Uterus (tissue), 4 donors: ENCODE measurements around the gene GRM1. TPM values are rescaled to one million over a fixed set of nuclear protein-coding genes. Genes with fewer than 3 reads are reported as not detected.

Experiments used
- DNase-seq, 2 donors: peaks; one replicate each; pipeline ENCODE4 v3.0.0-alpha.2; 2019 to 2020
- H3K27ac ChIP-seq, 2 donors: fragments of 200-600 bp; sonication (generic); 1 replicate in 1 of 2; 2 replicates in 1 of 2; pipeline ENCODE4 v1.5.1; 2016 to 2018
- H3K27me3 ChIP-seq, 2 donors: fragments of 200-600 bp; sonication (generic); one replicate each; pipeline ENCODE4 v1.5.1; 2018 to 2019; ENCODE audit warnings: control low read depth in 1 of 2
- H3K36me3 ChIP-seq, 2 donors: fragments of 200-600 bp; sonication (generic); one replicate each; pipeline ENCODE4 v1.5.1; 2019; ENCODE audit warnings: control low read depth in 1 of 2
- H3K4me1 ChIP-seq, 2 donors: fragments of 200-600 bp; sonication (generic); one replicate each; pipeline ENCODE4 v1.5.1; 2018 to 2019; ENCODE audit warnings: control low read depth in 1 of 2
- H3K4me3 ChIP-seq, 2 donors: fragments of 200-600 bp; sonication (generic); 1 replicate in 1 of 2; 2 replicates in 1 of 2; pipeline ENCODE4 v1.5.1; 2018 to 2019; ENCODE audit warnings: mild to moderate bottlenecking in 1 of 2
- H3K9me3 ChIP-seq, 2 donors: fragments of 200-600 bp; sonication (generic); one replicate each; pipeline ENCODE4 v1.5.1; 2019; ENCODE audit warnings: control low read depth in 1 of 2
- POLR2A ChIP-seq, 2 donors: fragments of 450-650 bp; IDR thresholded peaks; one replicate each; pipeline ENCODE4 v1.6.1; 2016; ENCODE audit warnings: antibody characterized with exemption in 2 of 2, mild to moderate bottlenecking in 1 of 2, moderate library complexity in 1 of 2
- intact Hi-C: fragments of 100-400 bp; cut with DNase I; formaldehyde crosslinking; loops from one replicate; pipeline ENCODE4 v1.15.1; 2023; ENCODE audit warnings: low total_unique reads
- total RNA-seq, 4 donors: library from RNA; depleted of rRNA in 3 of 4; stranded (reverse); fragments of >200 nt in 3 of 4; gene quantifications; one replicate each; pipeline versions ENCODE4 v1.1.0 to v1.2.4, GENCODE V29; 2014 to 2023
- TF ChIP-seq, protein P1 (sequence below), 4 experiments: fragments of 200-600 bp in 2 of 4; fragments of 450-650 bp in 2 of 4; sonication (generic) in 2 of 4; IDR thresholded peaks; one replicate each; pipeline ENCODE4 v1.5.1; 2016 to 2019; ENCODE audit warnings: antibody characterized with exemption in 4 of 4, mild to moderate bottlenecking in 2 of 4, moderate library complexity in 1 of 4
- donor health status: DM: yes; HTN: yes; CAD: no.

The GRM1 gene
- total RNA-seq, 4 donors from 2014 or later: 0.07 to 0.12 TPM; not detected in 2

- intact Hi-C loops: no loop called here
- TF ChIP-seq, protein P1, sequence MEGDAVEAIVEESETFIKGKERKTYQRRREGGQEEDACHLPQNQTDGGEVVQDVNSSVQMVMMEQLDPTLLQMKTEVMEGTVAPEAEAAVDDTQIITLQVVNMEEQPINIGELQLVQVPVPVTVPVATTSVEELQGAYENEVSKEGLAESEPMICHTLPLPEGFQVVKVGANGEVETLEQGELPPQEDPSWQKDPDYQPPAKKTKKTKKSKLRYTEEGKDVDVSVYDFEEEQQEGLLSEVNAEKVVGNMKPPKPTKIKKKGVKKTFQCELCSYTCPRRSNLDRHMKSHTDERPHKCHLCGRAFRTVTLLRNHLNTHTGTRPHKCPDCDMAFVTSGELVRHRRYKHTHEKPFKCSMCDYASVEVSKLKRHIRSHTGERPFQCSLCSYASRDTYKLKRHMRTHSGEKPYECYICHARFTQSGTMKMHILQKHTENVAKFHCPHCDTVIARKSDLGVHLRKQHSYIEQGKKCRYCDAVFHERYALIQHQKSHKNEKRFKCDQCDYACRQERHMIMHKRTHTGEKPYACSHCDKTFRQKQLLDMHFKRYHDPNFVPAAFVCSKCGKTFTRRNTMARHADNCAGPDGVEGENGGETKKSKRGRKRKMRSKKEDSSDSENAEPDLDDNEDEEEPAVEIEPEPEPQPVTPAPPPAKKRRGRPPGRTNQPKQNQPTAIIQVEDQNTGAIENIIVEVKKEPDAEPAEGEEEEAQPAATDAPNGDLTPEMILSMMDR (IDR thresholded peaks at IDR 0.05): no peak
- TF ChIP-seq POLR2A (IDR thresholded peaks at IDR 0.05): no peak
- no peak overlapping the region for H3K4me3 ChIP-seq
- H3K27me3 ChIP-seq: no peaks in the 10 kb centered on the region
- no peaks in the 10 kb centered on the region for H3K9me3 ChIP-seq
- no peak for DNase-seq
- H3K27ac ChIP-seq: no peak overlapping the region
- H3K36me3 ChIP-seq: no peaks in the 10 kb centered on the region
- H3K4me1 ChIP-seq: no peaks in the 10 kb centered on the region
These were observed 281.8 kb downstream of the GRM1 start for GRCh38 chr6:146310628-146311027.

DNA sequence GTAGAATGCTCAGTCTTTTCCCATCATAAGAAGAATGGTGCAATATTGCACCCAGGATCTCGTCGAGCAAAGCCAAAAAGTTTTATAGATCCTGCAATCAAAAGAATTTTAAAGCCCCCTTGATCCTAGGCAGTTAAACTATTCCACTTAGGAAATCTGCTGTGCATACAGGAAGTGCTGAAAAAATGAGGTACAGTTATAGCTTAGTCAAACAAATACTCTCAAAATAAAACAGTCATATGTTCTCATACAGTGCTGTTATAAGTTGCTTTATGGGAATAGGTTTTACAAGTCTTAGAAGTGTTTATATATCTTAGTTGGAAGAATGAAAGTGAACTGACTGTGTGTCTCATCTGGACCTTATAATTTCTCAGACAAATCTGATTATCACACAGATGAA, 282.2 kb downstream of the GRM1 start:
- H3K27me3 ChIP-seq: no peaks in the 10 kb centered on the region
- H3K4me1 ChIP-seq: no peaks in the 10 kb centered on the region
- H3K27ac ChIP-seq: no peak overlapping the region
- H3K36me3 ChIP-seq: no peaks in the 10 kb centered on the region
- DNase-seq: no peak
- H3K4me3 ChIP-seq: no peak overlapping the region
- TF ChIP-seq POLR2A (IDR thresholded peaks at IDR 0.05): no peak
- TF ChIP-seq, protein P1 (IDR thresholded peaks at IDR 0.05): no peak
- H3K9me3 ChIP-seq: no peaks in the 10 kb centered on the region
- intact Hi-C loops: no loop called here

DNA sequence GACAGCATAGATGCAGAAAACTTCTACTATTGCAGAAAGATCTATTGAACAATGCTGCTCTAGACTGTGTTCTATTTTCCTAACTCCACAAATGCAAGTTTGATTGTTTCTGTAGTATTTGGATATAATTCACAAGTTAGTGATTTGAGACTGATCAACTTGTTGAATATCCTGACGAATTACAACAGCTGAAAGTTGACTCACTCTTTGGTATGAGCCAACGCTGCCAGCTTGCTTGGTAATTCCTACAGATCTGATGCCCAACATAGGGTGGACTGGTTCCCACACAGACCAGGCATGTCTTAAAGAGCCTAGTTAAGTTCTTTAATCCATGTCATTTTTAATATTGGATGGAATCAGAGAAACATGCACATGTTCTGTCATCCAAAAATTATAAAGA, 283.7 kb downstream of the GRM1 start:
- no peaks in the 10 kb centered on the region for H3K36me3 ChIP-seq
- TF ChIP-seq, protein P1 (IDR thresholded peaks at IDR 0.05): no peak
- no peak for TF ChIP-seq POLR2A (IDR thresholded peaks at IDR 0.05)
- intact Hi-C loops: no loop called here
- no peaks in the 10 kb centered on the region for H3K27me3 ChIP-seq
- H3K4me3 ChIP-seq: no peak overlapping the region
- H3K4me1 ChIP-seq: no peaks in the 10 kb centered on the region
- H3K27ac ChIP-seq: no peak overlapping the region
- DNase-seq: no peak
- no peaks in the 10 kb centered on the region for H3K9me3 ChIP-seq

GRCh38 chr6:146315381-146316174, 286.7 kb downstream of the GRM1 start:
- intact Hi-C loops: no loop called here
- Histone ChIP-seq H3K4me3 (no peak overlapping the region), H3K27ac (no peak overlapping the region), H3K27me3 (no peaks in the 10 kb centered on the region), H3K9me3 (no peaks in the 10 kb centered on the region), H3K36me3 (no peaks in the 10 kb centered on the region), H3K4me1 (no peaks in the 10 kb centered on the region)
- DNase-seq: no peak
- TF ChIP-seq, protein P1 (IDR thresholded peaks at IDR 0.05): no peak
- no peak for TF ChIP-seq POLR2A (IDR thresholded peaks at IDR 0.05)

- intact Hi-C loops: no loop called here
These were observed 287.3 kb downstream of the GRM1 start for GRCh38 chr6:146316175-146316495.

More at GRCh38 chr6:146316175-146316495, 287.3 kb downstream of the GRM1 start:
- Histone ChIP-seq H3K36me3 (no peaks in the 10 kb centered on the region), H3K9me3 (no peaks in the 10 kb centered on the region), H3K4me1 (no peaks in the 10 kb centered on the region), H3K4me3 (no peak overlapping the region), H3K27ac (no peak overlapping the region), H3K27me3 (no peaks in the 10 kb centered on the region)
- TF ChIP-seq, protein P1 (IDR thresholded peaks at IDR 0.05): no peak
- TF ChIP-seq POLR2A (IDR thresholded peaks at IDR 0.05): no peak
- DNase-seq: no peak
